SU-DHL-6 (cell line): Measurements from ENCODE around the gene CHST5.

Experiments
- H2AFZ ChIP-seq: fragments of 200-600 bp; sonication (generic); 2 replicates; pipeline ENCODE4 v1.6.1; 2014; ENCODE audit warnings: low read depth, mild to moderate bottlenecking, moderate library complexity, mixed read lengths, antibody characterized with exemption, low read length; ENCODE audit not compliant: severe bottlenecking
- H3F3A ChIP-seq: fragments of 200-600 bp; shearing (Covaris generic); 2 replicates; pipeline ENCODE4 v1.6.0; 2016; ENCODE audit warnings: antibody characterized with exemption, mild to moderate bottlenecking; ENCODE audit not compliant: insufficient read depth
- H3K27ac ChIP-seq: fragments of 200-600 bp; sonication (generic); 2 replicates; pipeline ENCODE4 v1.5.1; 2016; ENCODE audit warnings: low read depth, mild to moderate bottlenecking, low read length, moderate library complexity, mixed read lengths
- H3K27me3 ChIP-seq: fragments of 200-600 bp; sonication (generic), shearing (Covaris generic); 2 replicates; pipeline ENCODE4 v1.6.0; 2014; ENCODE audit warnings: mild to moderate bottlenecking, low read length
- H3K36me3 ChIP-seq: fragments of 200-600 bp; sonication (generic); 2 replicates; pipeline ENCODE4 v1.6.1; 2014; ENCODE audit warnings: mild to moderate bottlenecking, low read length, mixed read lengths
- H3K4me2 ChIP-seq: fragments of 300-600, 200-600 bp; shearing (Covaris generic), sonication (generic); 2 replicates; pipeline ENCODE4 v1.6.0; 2014; ENCODE audit warnings: low read length, low read depth, mild to moderate bottlenecking; ENCODE audit not compliant: poor library complexity, severe bottlenecking
- H3K4me3 ChIP-seq: fragments of 200-600 bp; sonication (generic); 2 replicates; pipeline ENCODE4 v1.5.1; 2014; ENCODE audit warnings: antibody characterized with exemption, low read length, mild to moderate bottlenecking, mixed read lengths; ENCODE audit not compliant: insufficient read depth, poor library complexity, severe bottlenecking
- H3K79me2 ChIP-seq: fragments of 200-600 bp; sonication (generic); 2 replicates; pipeline ENCODE4 v1.6.1; 2014; ENCODE audit warnings: mild to moderate bottlenecking, low read length, moderate library complexity; ENCODE audit not compliant: insufficient read depth
- H3K9ac ChIP-seq: fragments of 200-600 bp; sonication (generic); 2 replicates; pipeline ENCODE4 v1.7.0; 2014; ENCODE audit warnings: mild to moderate bottlenecking, low read length
- H3K9me2 ChIP-seq: fragments of 200-600 bp; sonication (generic); replicated peaks from 2 replicates; pipeline ENCODE4 v1.6.1; 2014; ENCODE audit warnings: low read length; ENCODE audit not compliant: insufficient read depth
- H3K9me3 ChIP-seq: fragments of 200-600 bp; sonication (generic); 2 replicates; pipeline ENCODE4 v1.6.1; 2014; ENCODE audit warnings: low read length, mixed read lengths; ENCODE audit not compliant: insufficient read depth
- H4K20me1 ChIP-seq: fragments of 200-600 bp; sonication (generic); 2 replicates; pipeline ENCODE4 v1.6.1; 2014; ENCODE audit warnings: low read depth, mild to moderate bottlenecking, antibody characterized with exemption, low read length, moderate library complexity, mixed read lengths
- EZH2phosphoT487 ChIP-seq: fragments of 200-600 bp; sonication (generic), shearing (Covaris generic); conservative IDR thresholded peaks from 2 replicates; pipeline ENCODE4 v1.6.1; 2018; ENCODE audit warnings: mild to moderate bottlenecking, antibody characterized with exemption, low read length, moderate library complexity, mixed read lengths
- TF ChIP-seq, protein P1 (sequence below): fragments of 200-600 bp; sonication (generic); IDR thresholded peaks from one replicate; pipeline ENCODE4 v1.5.1; 2017; ENCODE audit warnings: antibody characterized with exemption, mild to moderate bottlenecking, low read length, moderate library complexity; ENCODE audit not compliant: insufficient read depth, poor library complexity, severe bottlenecking

CHST5 gene

GRCh38 chr16:75566040-75566757, 30.3 kb upstream of the CHST5 start, which contains the start of gene GABARAPL2:
TSS of gene GABARAPL2 (plus strand) at chr16:75566379. CDS start at chr16:75566487, 108 bp downstream.
- Histone ChIP-seq H4K20me1 (no peaks in the 10 kb centered on the region), H3K9me2 (no peaks in the 10 kb centered on the region), H3F3A (peaks cover 12% of the 10 kb centered on the region), H3K79me2 (peaks cover 16% of the 10 kb centered on the region), H3K9ac (peak within 1 kb of the TSS; percentile 86), H3K9me3 (no peaks in the 10 kb centered on the region), H3K4me2 (peak within 1 kb of the TSS; percentile 67), H2AFZ (peak within 1 kb of the TSS; percentile 91), H3K36me3 (peaks cover 6% of the 10 kb centered on the region; the same call in 1 of the 2 replicates), H3K27me3 (no peaks in the 10 kb centered on the region), H3K27ac (peak within 1 kb of the TSS; percentile 65), H3K4me3 (peak within 1 kb of the TSS; percentile 72)
- TF ChIP-seq EZH2phosphoT487 = no peak
- TF ChIP-seq, protein P1, sequence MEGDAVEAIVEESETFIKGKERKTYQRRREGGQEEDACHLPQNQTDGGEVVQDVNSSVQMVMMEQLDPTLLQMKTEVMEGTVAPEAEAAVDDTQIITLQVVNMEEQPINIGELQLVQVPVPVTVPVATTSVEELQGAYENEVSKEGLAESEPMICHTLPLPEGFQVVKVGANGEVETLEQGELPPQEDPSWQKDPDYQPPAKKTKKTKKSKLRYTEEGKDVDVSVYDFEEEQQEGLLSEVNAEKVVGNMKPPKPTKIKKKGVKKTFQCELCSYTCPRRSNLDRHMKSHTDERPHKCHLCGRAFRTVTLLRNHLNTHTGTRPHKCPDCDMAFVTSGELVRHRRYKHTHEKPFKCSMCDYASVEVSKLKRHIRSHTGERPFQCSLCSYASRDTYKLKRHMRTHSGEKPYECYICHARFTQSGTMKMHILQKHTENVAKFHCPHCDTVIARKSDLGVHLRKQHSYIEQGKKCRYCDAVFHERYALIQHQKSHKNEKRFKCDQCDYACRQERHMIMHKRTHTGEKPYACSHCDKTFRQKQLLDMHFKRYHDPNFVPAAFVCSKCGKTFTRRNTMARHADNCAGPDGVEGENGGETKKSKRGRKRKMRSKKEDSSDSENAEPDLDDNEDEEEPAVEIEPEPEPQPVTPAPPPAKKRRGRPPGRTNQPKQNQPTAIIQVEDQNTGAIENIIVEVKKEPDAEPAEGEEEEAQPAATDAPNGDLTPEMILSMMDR = no peak

GRCh38 chr16:75565640-75566039, 29.7 kb upstream of the CHST5 start:
- TF ChIP-seq, protein P1 = no peak
- no peak for TF ChIP-seq EZH2phosphoT487
- Histone ChIP-seq H4K20me1 (no peaks in the 10 kb centered on the region), H3K4me3 (peak overlapping the region; percentile 72), H3K27ac (peak overlapping the region; percentile 65), H3K4me2 (peak overlapping the region; percentile 67), H3K36me3 (peaks cover 6% of the 10 kb centered on the region; the same call in 1 of the 2 replicates), H3F3A (peaks cover 10% of the 10 kb centered on the region), H3K9me3 (no peaks in the 10 kb centered on the region), H3K9ac (peak overlapping the region; percentile 86), H3K9me2 (no peaks in the 10 kb centered on the region), H3K79me2 (peaks cover 16% of the 10 kb centered on the region), H2AFZ (peak overlapping the region; percentile 91), H3K27me3 (no peaks in the 10 kb centered on the region)

- H3K4me3 ChIP-seq = no peak overlapping the region
- peaks cover 2% of the 10 kb centered on the region; the same call in 1 of the 2 replicates for H3F3A ChIP-seq
- H3K4me2 ChIP-seq = no peak overlapping the region
- H3K27ac ChIP-seq = no peak overlapping the region
- H4K20me1 ChIP-seq = no peaks in the 10 kb centered on the region
- H3K9ac ChIP-seq = no peak overlapping the region
- no peak overlapping the region for H2AFZ ChIP-seq
- no peaks in the 10 kb centered on the region for H3K79me2 ChIP-seq
- no peaks in the 10 kb centered on the region for H3K9me3 ChIP-seq
- no peaks in the 10 kb centered on the region for H3K36me3 ChIP-seq
- H3K27me3 ChIP-seq = 0 out of 2 replicates have a peak, but pooled peaks cover 1% of the 10 kb centered on the region
- no peaks in the 10 kb centered on the region for H3K9me2 ChIP-seq
- TF ChIP-seq, protein P1 = no peak
- TF ChIP-seq EZH2phosphoT487 = no peak
Observed at GRCh38 chr16:75559564-75560372, 23.9 kb upstream of the CHST5 start.
